Measurements from ENCODE around the gene TBC1D1. TPM values are rescaled to one million over a fixed set of nuclear protein-coding genes. Genes with fewer than 3 reads are reported as not detected.

Gene TBC1D1
- total RNA-seq, 4 donors from 2014 or later, result 15.9 to 24.0 (median 20.0) TPM

GRCh38 chr4:37902212-37902611, 11.3 kb downstream of the TBC1D1 start:
- no peak overlapping the region for H3K4me3 ChIP-seq (ENCODE audit: low read depth, poor library complexity, severe bottlenecking)
- DNase-seq (ENCODE audit: low spot score in 2 of 2), result no peak
- TF ChIP-seq CTCF (IDR thresholded peaks at IDR 0.05), result no peak
- no peak for TF ChIP-seq POLR2A (IDR thresholded peaks at IDR 0.05)
- WGBS, 2 donors, result 53 to 62% methylated on average over 7 of the region's 7 CpGs
- intact Hi-C loops (cut with DNase I; ENCODE audit: low total_unique reads), result no loop called here

- no peak for DNase-seq (ENCODE audit: low spot score in 2 of 2)
- TF ChIP-seq CTCF (IDR thresholded peaks at IDR 0.05), result no peak
- H3K4me3 ChIP-seq (ENCODE audit: low read depth, poor library complexity, severe bottlenecking), result no peak overlapping the region
- 80 to 88% methylated on average over 9 of the region's 9 CpGs for WGBS, 2 donors
- intact Hi-C loops (cut with DNase I; ENCODE audit: low total_unique reads), result no loop called here
These were observed 12.1 kb downstream of the TBC1D1 start for GRCh38 chr4:37902738-37903693.

- intact Hi-C loops (cut with DNase I; ENCODE audit: low total_unique reads), result no loop called here
- 71 to 74% methylated on average over 3 of the region's 3 CpGs for WGBS, 2 donors
- TF ChIP-seq POLR2A (IDR thresholded peaks at IDR 0.05), result no peak
- no peak for TF ChIP-seq CTCF (IDR thresholded peaks at IDR 0.05)
- no peak overlapping the region for H3K4me3 ChIP-seq (ENCODE audit: low read depth, poor library complexity, severe bottlenecking)
- DNase-seq (ENCODE audit: low spot score in 2 of 2), result no peak
These were observed 13.0 kb downstream of the TBC1D1 start for GRCh38 chr4:37903901-37904300.

- WGBS, 2 donors, result 93 to 100% methylated on average over 3 of the region's 3 CpGs
- H3K4me3 ChIP-seq (ENCODE audit: low read depth, poor library complexity, severe bottlenecking), result no peak overlapping the region
- no peak for TF ChIP-seq CTCF (IDR thresholded peaks at IDR 0.05)
- intact Hi-C loops (cut with DNase I; ENCODE audit: low total_unique reads), result no loop called here
- DNase-seq (ENCODE audit: low spot score in 2 of 2), result no peak
These were observed 13.9 kb downstream of the TBC1D1 start for GRCh38 chr4:37904824-37905223.

GRCh38 chr4:37905533-37906169, 14.8 kb downstream of the TBC1D1 start:
- no peak for DNase-seq (ENCODE audit: low spot score in 2 of 2)
- TF ChIP-seq POLR2A (IDR thresholded peaks at IDR 0.05) (no peak), CTCF (IDR thresholded peaks at IDR 0.05) (no peak)
- no peak overlapping the region for H3K4me3 ChIP-seq (ENCODE audit: low read depth, poor library complexity, severe bottlenecking)
- 77 to 78% methylated on average over 7 of the region's 7 CpGs for WGBS, 2 donors
- intact Hi-C loops (cut with DNase I; ENCODE audit: low total_unique reads), result no loop called here
